H9 (cell line): ENCODE results near the gene KCTD17. TPM values are rescaled to one million over a fixed set of nuclear protein-coding genes. Genes with fewer than 3 reads are reported as not detected.
A peak's percentile ranks its signal among the peaks of the same experiment; 100 is the strongest.

ENCODE experiments used
- DNase-seq: peaks from one replicate; pipeline ENCODE4 v3.0.0-alpha.2; 2017
- H2AFZ ChIP-seq: one replicate; pipeline ENCODE4 v1.6.1; 2013; ENCODE audit warnings: mild to moderate bottlenecking, low read length, control low read depth, moderate library complexity
- H2AK5ac ChIP-seq: 2 replicates; pipeline ENCODE4 v1.6.1; 2013; ENCODE audit warnings: low read length, control low read depth, mixed read lengths; ENCODE audit not compliant: insufficient read length
- H2BK120ac ChIP-seq: one replicate; pipeline ENCODE4 v1.6.1; 2013; ENCODE audit warnings: low read depth, mild to moderate bottlenecking, low read length, control low read depth, inconsistent platforms; ENCODE audit not compliant: poor library complexity, severe bottlenecking
- H2BK12ac ChIP-seq: 2 replicates; pipeline ENCODE4 v1.6.1; 2013; ENCODE audit warnings: low read length, control low read depth, mixed read lengths, low read depth; ENCODE audit not compliant: insufficient read length
- H2BK15ac ChIP-seq: 2 replicates; pipeline ENCODE4 v1.6.1; 2013; ENCODE audit warnings: low read depth, low read length, control low read depth
- H2BK20ac ChIP-seq: one replicate; pipeline ENCODE4 v1.6.1; 2013; ENCODE audit warnings: low read depth, mild to moderate bottlenecking, low read length, control low read depth, inconsistent platforms; ENCODE audit not compliant: poor library complexity, severe bottlenecking
- H2BK5ac ChIP-seq: 2 replicates; pipeline ENCODE4 v1.6.1; 2013; ENCODE audit warnings: low read length, control low read depth, mixed read lengths; ENCODE audit not compliant: insufficient read length
- H3K14ac ChIP-seq: 2 replicates; pipeline ENCODE4 v1.6.1; 2013; ENCODE audit warnings: low read length, control low read depth; ENCODE audit not compliant: insufficient read depth
- H3K18ac ChIP-seq: 2 replicates; pipeline ENCODE4 v1.6.1; 2013; ENCODE audit warnings: low read depth, mild to moderate bottlenecking, mixed read lengths, low read length, control low read depth; ENCODE audit not compliant: insufficient read length
- H3K23ac ChIP-seq: 2 replicates; pipeline ENCODE4 v1.6.1; 2013; ENCODE audit warnings: low read length, control low read depth, mixed read lengths, low read depth; ENCODE audit not compliant: insufficient read length
- H3K23me2 ChIP-seq: 2 replicates; pipeline ENCODE4 v1.6.1; 2013; ENCODE audit warnings: low read depth, mild to moderate bottlenecking, mixed read lengths, low read length, control low read depth; ENCODE audit not compliant: insufficient read length, poor library complexity, severe bottlenecking
- H3K27ac ChIP-seq: 2 replicates; pipeline ENCODE4 v1.5.1; 2013; ENCODE audit warnings: low read length, control low read depth, mixed read lengths, low read depth; ENCODE audit not compliant: insufficient read length
- H3K27me3 ChIP-seq: 2 replicates; pipeline ENCODE4 v1.6.1; 2013; ENCODE audit warnings: low read length, control low read depth, inconsistent platforms; ENCODE audit not compliant: insufficient read depth
- H3K4ac ChIP-seq: 2 replicates; pipeline ENCODE4 v1.6.1; 2013; ENCODE audit warnings: low read depth, mild to moderate bottlenecking, control low read depth, inconsistent platforms, low read length, moderate library complexity
- H3K4me1 ChIP-seq: 2 replicates; pipeline ENCODE4 v1.6.1; 2013; ENCODE audit warnings: low read length, control low read depth, inconsistent platforms; ENCODE audit not compliant: insufficient read depth
- H3K4me2 ChIP-seq: 2 replicates; pipeline ENCODE4 v1.6.1; 2013; ENCODE audit warnings: low read length, control low read depth, mixed read lengths; ENCODE audit not compliant: insufficient read length, insufficient read depth
- H3K56ac ChIP-seq: 2 replicates; pipeline ENCODE4 v1.6.1; 2013; ENCODE audit warnings: low read depth, mild to moderate bottlenecking, mixed read lengths, low read length, control low read depth; ENCODE audit not compliant: insufficient read length
- H3K79me1 ChIP-seq: 2 replicates; pipeline ENCODE4 v1.6.1; 2013; ENCODE audit warnings: low read depth, mild to moderate bottlenecking, moderate library complexity, low read length, control low read depth, inconsistent platforms; ENCODE audit not compliant: insufficient read depth, poor library complexity, severe bottlenecking
- H3K79me2 ChIP-seq: 2 replicates; pipeline ENCODE4 v1.6.1; 2013; ENCODE audit warnings: low read length, control low read depth, inconsistent platforms; ENCODE audit not compliant: insufficient read depth
- H3K9ac ChIP-seq: 2 replicates; pipeline ENCODE4 v1.6.1; 2013; ENCODE audit warnings: low read length, control low read depth, mixed read lengths; ENCODE audit not compliant: insufficient read length; ENCODE audit errors: extremely low read depth
- H3K9me3 ChIP-seq: one replicate; pipeline ENCODE4 v1.6.1; 2013; ENCODE audit warnings: low read depth, low read length, inconsistent platforms; ENCODE audit not compliant: control insufficient read depth
- H3T11ph ChIP-seq: one replicate; pipeline ENCODE4 v1.6.1; 2013; ENCODE audit warnings: mild to moderate bottlenecking, low read length, control low read depth, inconsistent platforms
- H4K20me1 ChIP-seq: one replicate; pipeline ENCODE4 v1.6.1; 2013; ENCODE audit not compliant: control insufficient read depth, insufficient read length, insufficient read depth
- H4K5ac ChIP-seq: 2 replicates; pipeline ENCODE4 v1.6.1; 2013; ENCODE audit warnings: low read depth, mild to moderate bottlenecking, mixed read lengths, low read length, control low read depth; ENCODE audit not compliant: insufficient read length
- H4K8ac ChIP-seq: replicated peaks from 2 replicates; pipeline ENCODE4 v1.6.1; 2013; ENCODE audit warnings: low read length, control low read depth, mixed read lengths, low read depth; ENCODE audit not compliant: insufficient read length
- H4K91ac ChIP-seq: 2 replicates; pipeline ENCODE4 v1.6.1; 2013; ENCODE audit warnings: low read depth, mild to moderate bottlenecking, moderate library complexity, mixed read lengths, low read length, control low read depth; ENCODE audit not compliant: insufficient read length
- H3K27ac Mint-ChIP-seq, 3 experiments: 2 replicates in 2 of 3; 3 replicates in 1 of 3; pipeline ENCODE4 v1.8.0; 2020 to 2021; ENCODE audit warnings: mixed read lengths in 3 of 3, mild to moderate bottlenecking in 1 of 3, moderate library complexity in 1 of 3
- H3K27me3 Mint-ChIP-seq: 2 replicates; pipeline ENCODE4 v1.8.0; 2021; ENCODE audit warnings: low read depth, mild to moderate bottlenecking, moderate library complexity, mixed read lengths
- H3K36me3 Mint-ChIP-seq, 3 experiments: 2 replicates in 2 of 3; 3 replicates in 1 of 3; pipeline ENCODE4 v1.8.0; 2020 to 2021; ENCODE audit warnings: low read depth in 3 of 3, mixed read lengths in 3 of 3; ENCODE audit not compliant: insufficient read depth in 1 of 3
- H3K4me1 Mint-ChIP-seq, 2 experiments: 2 replicates each; pipeline ENCODE4 v1.8.0; 2020; ENCODE audit warnings: mixed read lengths in 2 of 2
- H3K4me3 Mint-ChIP-seq, 2 experiments: 2 replicates in 1 of 2; 3 replicates in 1 of 2; pipeline ENCODE4 v1.8.0; 2020 to 2021; ENCODE audit warnings: mild to moderate bottlenecking in 2 of 2, mixed read lengths in 2 of 2, moderate library complexity in 1 of 2
- H3K9me3 Mint-ChIP-seq, 2 experiments: 2 replicates in 1 of 2; 3 replicates in 1 of 2; pipeline ENCODE4 v1.8.0; 2020; ENCODE audit warnings: mild to moderate bottlenecking in 2 of 2, mixed read lengths in 2 of 2, moderate library complexity in 1 of 2
- CTCF ChIP-seq: fragments of 200-600 bp; sonication (generic); conservative IDR thresholded peaks from 3 replicates; pipeline ENCODE4 v1.8.0; 2021; ENCODE audit warnings: antibody characterized with exemption, mild to moderate bottlenecking
- WGBS: extraction: QIAGEN DNeasy Blood & Tissue Kit; methylation state at CpG from one replicate; pipeline ENCODE4 v1.1.7; 2013; ENCODE audit warnings: missing lambda C conversion rate, low lambda C conversion rate, mixed read lengths; ENCODE audit not compliant: insufficient read length; ENCODE audit errors: extremely low coverage; 5-methylcytosine and 5-hydroxymethylcytosine counted together
- total RNA-seq: library from RNA; stranded (reverse); gene quantifications from 2 replicates; pipeline ENCODE4 v1.2.1, GENCODE V29; 2021

Gene KCTD17
- total RNA-seq, 1 experiment from 2014 or later, result 34.1 TPM

GRCh38 chr22:37025500-37026070 lies 26.0 kb upstream of the KCTD17 start:
- peaks cover 16 to 51% (median 50%) of the 10 kb centered on the region in 3 experiments; a peak in 6 of 7 replicates for H3K36me3 Mint-ChIP-seq
- Histone ChIP-seq H2BK12ac (no peak overlapping the region), H2BK120ac (no peak overlapping the region), H3K56ac (no peak overlapping the region), H3K23ac (no peak overlapping the region), H2BK20ac (no peak overlapping the region), H2BK15ac (no peak overlapping the region), H2AFZ (no peak overlapping the region), H4K20me1 (peaks cover 3% of the 10 kb centered on the region), H4K5ac (no peak overlapping the region), H3K4me2 (no peak overlapping the region), H3K14ac (no peak overlapping the region), H4K91ac (no peak overlapping the region), H3K23me2 (no peaks in the 10 kb centered on the region), H3K79me2 (no peaks in the 10 kb centered on the region), H3K9me3 (no peaks in the 10 kb centered on the region), H3K4ac (no peak overlapping the region), H3K4me1 (no peaks in the 10 kb centered on the region), H4K8ac (no peak overlapping the region), H3T11ph (no peak overlapping the region), H2AK5ac (no peak overlapping the region), H3K18ac (no peak overlapping the region), H3K27ac (no peak overlapping the region), H3K27me3 (no peaks in the 10 kb centered on the region), H2BK5ac (no peak overlapping the region), H3K9ac (no peak overlapping the region), H3K79me1 (no peaks in the 10 kb centered on the region)
- H3K4me3 Mint-ChIP-seq, result no peak overlapping the region
- no peak for DNase-seq
- H3K27me3 Mint-ChIP-seq, result no peaks in the 10 kb centered on the region
- H3K9me3 Mint-ChIP-seq, result no peaks in the 10 kb centered on the region
- TF ChIP-seq CTCF, result no peak
- peak overlapping the region in 1 of 3 experiments; percentile 86; a peak in 3 of 7 replicates for H3K27ac Mint-ChIP-seq
- H3K4me1 Mint-ChIP-seq, result peaks cover 20 to 37% of the 10 kb centered on the region in 2 experiments
- WGBS, result no CpG with 5 or more reads among the region's 10 CpGs
